Sigmoid colon (tissue), 4 donors: ENCODE data around the gene TMEM240.

Experiments used
- CTCF ChIP-seq, 4 experiments: fragments of 450-650 bp in 3 of 4; fragments of 200-600 bp in 1 of 4; IDR thresholded peaks; one replicate each; pipeline ENCODE4 v1.5.1; 2016 to 2019; ENCODE audit warnings: antibody characterized with exemption in 4 of 4, mild to moderate bottlenecking in 3 of 4, moderate library complexity in 2 of 4
- POLR2A ChIP-seq, 2 donors: fragments of 450-650 bp; IDR thresholded peaks; one replicate each; pipeline ENCODE4 v1.6.1; 2016; ENCODE audit warnings: antibody characterized with exemption in 2 of 2, mild to moderate bottlenecking in 2 of 2, moderate library complexity in 2 of 2
- POLR2AphosphoS5 ChIP-seq, 4 donors: sonication (generic); formaldehyde crosslinking; IDR thresholded peaks; one replicate each; pipeline ENCODE4 v1.6.1; 2017; ENCODE audit warnings: antibody characterized with exemption in 4 of 4

GRCh38 chr1:1564268-1564667 lies 23.8 kb upstream of the TMEM240 start:
- TF ChIP-seq CTCF (IDR thresholded peaks at IDR 0.05) = no peak
- TF ChIP-seq POLR2A (IDR thresholded peaks at IDR 0.05) = no peak
- TF ChIP-seq POLR2AphosphoS5 (IDR thresholded peaks at IDR 0.05) = no peak
